C4-2B (cell line): ENCODE measurements around the gene SLC23A2.

ENCODE experiments used
- CTCF ChIP-seq: fragments of 450-650 bp; conservative IDR thresholded peaks from 2 replicates; pipeline ENCODE4 v1.5.1; 2017; ENCODE audit warnings: mild to moderate bottlenecking
- ZFX ChIP-seq: fragments of 450-650 bp; IDR thresholded peaks from 2 replicates; pipeline ENCODE4 v1.6.1; 2017

DNA sequence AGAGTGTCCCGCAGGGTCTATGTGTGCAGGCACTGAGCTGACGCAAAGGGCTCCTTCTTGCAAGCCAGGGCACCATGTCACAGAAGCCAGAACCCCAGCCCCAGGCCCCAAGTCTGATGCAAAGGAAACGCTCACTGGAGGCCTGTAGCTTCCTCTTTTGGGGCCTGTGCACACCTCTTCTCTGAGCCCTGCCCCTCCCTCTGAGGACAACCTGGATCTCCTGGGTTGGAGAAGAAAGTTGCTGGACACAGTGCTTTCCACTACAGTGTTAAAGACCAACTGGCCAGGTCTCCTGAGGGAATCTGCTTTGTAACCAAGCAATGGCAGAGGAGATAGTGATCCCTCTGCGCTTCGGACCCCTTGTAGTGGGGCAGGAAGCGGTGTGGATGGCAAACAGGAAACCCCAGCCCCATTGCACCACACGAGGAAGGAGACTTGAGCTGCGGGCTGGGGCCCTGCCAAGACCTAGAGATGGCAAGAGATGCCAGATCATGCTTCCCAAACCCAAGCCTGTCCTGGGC is 189.6 kb downstream of the SLC23A2 start:
- no peak for TF ChIP-seq CTCF
- TF ChIP-seq ZFX, result no peak
